Stomach (tissue), 4 donors: ENCODE data around the gene HEATR9.

ENCODE experiments used
- CTCF ChIP-seq, 7 experiments: fragments of 450-650 bp in 4 of 7; fragments of 200-600 bp in 3 of 7; sonication (generic) in 3 of 7; IDR thresholded peaks; one replicate each; pipeline ENCODE4 v1.5.1; 2016 to 2019; ENCODE audit warnings: antibody characterized with exemption in 7 of 7, control low read depth in 2 of 7, mild to moderate bottlenecking in 1 of 7
- POLR2A ChIP-seq, 4 donors: fragments of 450-650 bp; IDR thresholded peaks; one replicate each; pipeline ENCODE4 v1.6.1; 2016; ENCODE audit warnings: antibody characterized with exemption in 4 of 4, control low read depth in 2 of 4, mild to moderate bottlenecking in 1 of 4, moderate library complexity in 1 of 4
- POLR2AphosphoS5 ChIP-seq, 3 donors: sonication (generic); formaldehyde crosslinking; IDR thresholded peaks; one replicate each; pipeline ENCODE4 v1.6.1; 2016; ENCODE audit warnings: antibody characterized with exemption in 3 of 3

GRCh38 chr17:35900280-35900679 lies 31.6 kb upstream of the HEATR9 start:
- no peak for TF ChIP-seq CTCF (IDR thresholded peaks at IDR 0.05)
- TF ChIP-seq POLR2A (IDR thresholded peaks at IDR 0.05) = no peak
- no peak for TF ChIP-seq POLR2AphosphoS5 (IDR thresholded peaks at IDR 0.05)
